Jurkat, Clone E6-1 (cell line): Measurements from ENCODE around the gene CEP57L1.
"Not testable (repeated sequence)": the region's sequence is repeated elsewhere in the genome, so short reads cannot be mapped to it uniquely, and the experiment has no call there.

Experiments
- DNase-seq: peaks from one replicate; pipeline ENCODE4 v3.0.0-alpha.2; 2011; ENCODE audit warnings: low read depth, low spot score
- H3K4me3 ChIP-seq: 2 replicates; pipeline ENCODE4 v1.5.1; 2011; ENCODE audit warnings: mild to moderate bottlenecking, low read length, control low read depth, moderate library complexity

Gene CEP57L1

GRCh38 chr6:109071125-109071917, 24.0 kb upstream of the CEP57L1 start:
- DNase-seq, result no peak
- no peak overlapping the region for H3K4me3 ChIP-seq

GRCh38 chr6:109073344-109074132, 21.8 kb upstream of the CEP57L1 start:
- peak; percentile 70 for DNase-seq
- H3K4me3 ChIP-seq, result no peak overlapping the region

- no peak overlapping the region for H3K4me3 ChIP-seq
- DNase-seq, result no peak
Measured at GRCh38 chr6:109074133-109074415, 21.2 kb upstream of the CEP57L1 start.

- H3K4me3 ChIP-seq, result no peak overlapping the region
- DNase-seq, result no peak
Measured at GRCh38 chr6:109075934-109076333, 19.4 kb upstream of the CEP57L1 start.

- no peak overlapping the region for H3K4me3 ChIP-seq
- no peak for DNase-seq
Measured at GRCh38 chr6:109076377-109076776, 18.9 kb upstream of the CEP57L1 start.

GRCh38 chr6:109079981-109080380, 15.3 kb upstream of the CEP57L1 start:
- no peak for DNase-seq
- H3K4me3 ChIP-seq, result no peak overlapping the region

GRCh38 chr6:109081026-109081425, 14.3 kb upstream of the CEP57L1 start:
- DNase-seq, result no peak
- H3K4me3 ChIP-seq, result no peak overlapping the region

- H3K4me3 ChIP-seq, result no peak overlapping the region
- no peak for DNase-seq
Measured at GRCh38 chr6:109081516-109082187, 13.7 kb upstream of the CEP57L1 start.

- no peak for DNase-seq
- no peak overlapping the region for H3K4me3 ChIP-seq
Measured at GRCh38 chr6:109082188-109082577, 13.1 kb upstream of the CEP57L1 start.

- no peak for DNase-seq
- H3K4me3 ChIP-seq, result no peak overlapping the region
Measured at GRCh38 chr6:109083657-109084056, 11.7 kb upstream of the CEP57L1 start.

- not testable (repeated sequence) for DNase-seq, H3K4me3 ChIP-seq
Measured at GRCh38 chr6:109084146-109084545, 11.2 kb upstream of the CEP57L1 start.

- no peak for DNase-seq
Measured at GRCh38 chr6:109087661-109088264, 7.5 kb upstream of the CEP57L1 start.

GRCh38 chr6:109088995-109089394, 6.3 kb upstream of the CEP57L1 start:
- DNase-seq, result no peak
- H3K4me3 ChIP-seq, result no peak overlapping the region

More at GRCh38 chr6:109087661-109088264, 7.5 kb upstream of the CEP57L1 start:
- no peak overlapping the region for H3K4me3 ChIP-seq

- H3K4me3 ChIP-seq, result no peak overlapping the region
- no peak for DNase-seq
Measured at GRCh38 chr6:109091314-109092024, 3.8 kb upstream of the CEP57L1 start.

GRCh38 chr6:109092074-109092473, 3.2 kb upstream of the CEP57L1 start:
- DNase-seq, result no peak
- H3K4me3 ChIP-seq, result no peak overlapping the region

GRCh38 chr6:109093732-109094415, 1.4 kb upstream of the CEP57L1 start:
- no peak for DNase-seq
- peak overlapping the region; percentile 83 for H3K4me3 ChIP-seq

GRCh38 chr6:109094416-109095035, 781 bp upstream of the CEP57L1 start, which contains the start of gene SESN1:
Gene SESN1, minus strand, starts transcription at chr6:109094846. Its CDS starts 773 bp downstream, at chr6:109094073.
- H3K4me3 ChIP-seq, result peak within 1 kb of the TSS; percentile 83
- DNase-seq, result peak; percentile 71

GRCh38 chr6:109095835-109096084, 453 bp downstream of the CEP57L1 start:
- DNase-seq, result no peak
- peak overlapping the region; percentile 83 for H3K4me3 ChIP-seq
